H9 (cell line): ENCODE measurements around the gene ISCU. TPM values are rescaled to one million over a fixed set of nuclear protein-coding genes. Genes with fewer than 3 reads are reported as not detected.
A peak's percentile ranks its signal among the peaks of the same experiment; 100 is the strongest.

Experiments
- DNase-seq: peaks from one replicate; pipeline ENCODE4 v3.0.0-alpha.2; 2017
- H2AFZ ChIP-seq: one replicate; pipeline ENCODE4 v1.6.1; 2013; ENCODE audit warnings: mild to moderate bottlenecking, low read length, control low read depth, moderate library complexity
- H2AK5ac ChIP-seq: 2 replicates; pipeline ENCODE4 v1.6.1; 2013; ENCODE audit warnings: low read length, control low read depth, mixed read lengths; ENCODE audit not compliant: insufficient read length
- H2BK120ac ChIP-seq: one replicate; pipeline ENCODE4 v1.6.1; 2013; ENCODE audit warnings: low read depth, mild to moderate bottlenecking, low read length, control low read depth, inconsistent platforms; ENCODE audit not compliant: poor library complexity, severe bottlenecking
- H2BK12ac ChIP-seq: 2 replicates; pipeline ENCODE4 v1.6.1; 2013; ENCODE audit warnings: low read length, control low read depth, mixed read lengths, low read depth; ENCODE audit not compliant: insufficient read length
- H2BK15ac ChIP-seq: 2 replicates; pipeline ENCODE4 v1.6.1; 2013; ENCODE audit warnings: low read depth, low read length, control low read depth
- H2BK20ac ChIP-seq: one replicate; pipeline ENCODE4 v1.6.1; 2013; ENCODE audit warnings: low read depth, mild to moderate bottlenecking, low read length, control low read depth, inconsistent platforms; ENCODE audit not compliant: poor library complexity, severe bottlenecking
- H2BK5ac ChIP-seq: 2 replicates; pipeline ENCODE4 v1.6.1; 2013; ENCODE audit warnings: low read length, control low read depth, mixed read lengths; ENCODE audit not compliant: insufficient read length
- H3K14ac ChIP-seq: 2 replicates; pipeline ENCODE4 v1.6.1; 2013; ENCODE audit warnings: low read length, control low read depth; ENCODE audit not compliant: insufficient read depth
- H3K18ac ChIP-seq: 2 replicates; pipeline ENCODE4 v1.6.1; 2013; ENCODE audit warnings: low read depth, mild to moderate bottlenecking, mixed read lengths, low read length, control low read depth; ENCODE audit not compliant: insufficient read length
- H3K23ac ChIP-seq: 2 replicates; pipeline ENCODE4 v1.6.1; 2013; ENCODE audit warnings: low read length, control low read depth, mixed read lengths, low read depth; ENCODE audit not compliant: insufficient read length
- H3K23me2 ChIP-seq: 2 replicates; pipeline ENCODE4 v1.6.1; 2013; ENCODE audit warnings: low read depth, mild to moderate bottlenecking, mixed read lengths, low read length, control low read depth; ENCODE audit not compliant: insufficient read length, poor library complexity, severe bottlenecking
- H3K27ac ChIP-seq: 2 replicates; pipeline ENCODE4 v1.5.1; 2013; ENCODE audit warnings: low read length, control low read depth, mixed read lengths, low read depth; ENCODE audit not compliant: insufficient read length
- H3K27me3 ChIP-seq: 2 replicates; pipeline ENCODE4 v1.6.1; 2013; ENCODE audit warnings: low read length, control low read depth, inconsistent platforms; ENCODE audit not compliant: insufficient read depth
- H3K4ac ChIP-seq: 2 replicates; pipeline ENCODE4 v1.6.1; 2013; ENCODE audit warnings: low read depth, mild to moderate bottlenecking, control low read depth, inconsistent platforms, low read length, moderate library complexity
- H3K4me1 ChIP-seq: 2 replicates; pipeline ENCODE4 v1.6.1; 2013; ENCODE audit warnings: low read length, control low read depth, inconsistent platforms; ENCODE audit not compliant: insufficient read depth
- H3K4me2 ChIP-seq: 2 replicates; pipeline ENCODE4 v1.6.1; 2013; ENCODE audit warnings: low read length, control low read depth, mixed read lengths; ENCODE audit not compliant: insufficient read length, insufficient read depth
- H3K56ac ChIP-seq: 2 replicates; pipeline ENCODE4 v1.6.1; 2013; ENCODE audit warnings: low read depth, mild to moderate bottlenecking, mixed read lengths, low read length, control low read depth; ENCODE audit not compliant: insufficient read length
- H3K79me1 ChIP-seq: 2 replicates; pipeline ENCODE4 v1.6.1; 2013; ENCODE audit warnings: low read depth, mild to moderate bottlenecking, moderate library complexity, low read length, control low read depth, inconsistent platforms; ENCODE audit not compliant: insufficient read depth, poor library complexity, severe bottlenecking
- H3K79me2 ChIP-seq: 2 replicates; pipeline ENCODE4 v1.6.1; 2013; ENCODE audit warnings: low read length, control low read depth, inconsistent platforms; ENCODE audit not compliant: insufficient read depth
- H3K9ac ChIP-seq: 2 replicates; pipeline ENCODE4 v1.6.1; 2013; ENCODE audit warnings: low read length, control low read depth, mixed read lengths; ENCODE audit not compliant: insufficient read length; ENCODE audit errors: extremely low read depth
- H3K9me3 ChIP-seq: one replicate; pipeline ENCODE4 v1.6.1; 2013; ENCODE audit warnings: low read depth, low read length, inconsistent platforms; ENCODE audit not compliant: control insufficient read depth
- H3T11ph ChIP-seq: one replicate; pipeline ENCODE4 v1.6.1; 2013; ENCODE audit warnings: mild to moderate bottlenecking, low read length, control low read depth, inconsistent platforms
- H4K20me1 ChIP-seq: one replicate; pipeline ENCODE4 v1.6.1; 2013; ENCODE audit not compliant: control insufficient read depth, insufficient read length, insufficient read depth
- H4K5ac ChIP-seq: 2 replicates; pipeline ENCODE4 v1.6.1; 2013; ENCODE audit warnings: low read depth, mild to moderate bottlenecking, mixed read lengths, low read length, control low read depth; ENCODE audit not compliant: insufficient read length
- H4K8ac ChIP-seq: replicated peaks from 2 replicates; pipeline ENCODE4 v1.6.1; 2013; ENCODE audit warnings: low read length, control low read depth, mixed read lengths, low read depth; ENCODE audit not compliant: insufficient read length
- H4K91ac ChIP-seq: 2 replicates; pipeline ENCODE4 v1.6.1; 2013; ENCODE audit warnings: low read depth, mild to moderate bottlenecking, moderate library complexity, mixed read lengths, low read length, control low read depth; ENCODE audit not compliant: insufficient read length
- H3K27ac Mint-ChIP-seq, 3 experiments: 2 replicates in 2 of 3; 3 replicates in 1 of 3; pipeline ENCODE4 v1.8.0; 2020 to 2021; ENCODE audit warnings: mixed read lengths in 3 of 3, mild to moderate bottlenecking in 1 of 3, moderate library complexity in 1 of 3
- H3K27me3 Mint-ChIP-seq: 2 replicates; pipeline ENCODE4 v1.8.0; 2021; ENCODE audit warnings: low read depth, mild to moderate bottlenecking, moderate library complexity, mixed read lengths
- H3K36me3 Mint-ChIP-seq, 3 experiments: 2 replicates in 2 of 3; 3 replicates in 1 of 3; pipeline ENCODE4 v1.8.0; 2020 to 2021; ENCODE audit warnings: low read depth in 3 of 3, mixed read lengths in 3 of 3; ENCODE audit not compliant: insufficient read depth in 1 of 3
- H3K4me1 Mint-ChIP-seq, 2 experiments: 2 replicates each; pipeline ENCODE4 v1.8.0; 2020; ENCODE audit warnings: mixed read lengths in 2 of 2
- H3K4me3 Mint-ChIP-seq, 2 experiments: 2 replicates in 1 of 2; 3 replicates in 1 of 2; pipeline ENCODE4 v1.8.0; 2020 to 2021; ENCODE audit warnings: mild to moderate bottlenecking in 2 of 2, mixed read lengths in 2 of 2, moderate library complexity in 1 of 2
- H3K9me3 Mint-ChIP-seq, 2 experiments: 2 replicates in 1 of 2; 3 replicates in 1 of 2; pipeline ENCODE4 v1.8.0; 2020; ENCODE audit warnings: mild to moderate bottlenecking in 2 of 2, mixed read lengths in 2 of 2, moderate library complexity in 1 of 2
- CTCF ChIP-seq: fragments of 200-600 bp; sonication (generic); conservative IDR thresholded peaks from 3 replicates; pipeline ENCODE4 v1.8.0; 2021; ENCODE audit warnings: antibody characterized with exemption, mild to moderate bottlenecking
- WGBS: extraction: QIAGEN DNeasy Blood & Tissue Kit; methylation state at CpG from one replicate; pipeline ENCODE4 v1.1.7; 2013; ENCODE audit warnings: missing lambda C conversion rate, low lambda C conversion rate, mixed read lengths; ENCODE audit not compliant: insufficient read length; ENCODE audit errors: extremely low coverage; 5-methylcytosine and 5-hydroxymethylcytosine counted together
- total RNA-seq: library from RNA; stranded (reverse); gene quantifications from 2 replicates; pipeline ENCODE4 v1.2.1, GENCODE V29; 2021

The ISCU gene
- total RNA-seq, 1 experiment from 2014 or later: 64.9 TPM

GRCh38 chr12:108514468-108514972 is 47.9 kb upstream of the ISCU start:
- peak overlapping the region; percentile 59 for H2AFZ ChIP-seq

More at GRCh38 chr12:108514468-108514972, 47.9 kb upstream of the ISCU start:
- H3K27ac ChIP-seq: no peak overlapping the region
- H4K5ac ChIP-seq: no peak overlapping the region
- H3K79me1 ChIP-seq: peaks cover 5% of the 10 kb centered on the region
- no peak overlapping the region for H2BK12ac ChIP-seq
- H3K14ac ChIP-seq: 0 out of 2 replicates have a peak overlapping the region, but pooled peaks have one; percentile 80
- H3K23me2 ChIP-seq: peaks cover 6% of the 10 kb centered on the region
- no peak overlapping the region for H2AK5ac ChIP-seq
- no peak overlapping the region for H3K23ac ChIP-seq
- DNase-seq: no peak
- H3K9me3 ChIP-seq: no peaks in the 10 kb centered on the region
- no peaks in the 10 kb centered on the region; the same call in 1 of the 2 replicates for H3K27me3 Mint-ChIP-seq
- no peak overlapping the region for H3T11ph ChIP-seq
- peaks cover 2% of the 10 kb centered on the region for H4K20me1 ChIP-seq
- no peaks in the 10 kb centered on the region for H3K79me2 ChIP-seq
- no peak overlapping the region for H4K8ac ChIP-seq
- H2BK120ac ChIP-seq: no peak overlapping the region
- H3K27me3 ChIP-seq: no peaks in the 10 kb centered on the region; the same call in 1 of the 2 replicates
- no peak overlapping the region for H4K91ac ChIP-seq
- no peak overlapping the region for H2BK15ac ChIP-seq
- peaks cover 10 to 23% (median 15%) of the 10 kb centered on the region in 3 experiments; a peak in 6 of 7 replicates for H3K36me3 Mint-ChIP-seq
- peaks cover 0 to 3% of the 10 kb centered on the region in 2 experiments; a peak in 1 of 5 replicates for H3K9me3 Mint-ChIP-seq
- peak overlapping the region; percentile 74 for H3K18ac ChIP-seq
- H3K56ac ChIP-seq: no peak overlapping the region
- peak overlapping the region in 1 of 3 experiments; percentile 34; a peak in 1 of 7 replicates for H3K27ac Mint-ChIP-seq
- peak overlapping the region; percentile 86 to 91 for H3K4me3 Mint-ChIP-seq
- H3K9ac ChIP-seq: peak overlapping the region; percentile 53
- no peak overlapping the region for H2BK5ac ChIP-seq
- peaks cover 18 to 22% of the 10 kb centered on the region in 2 experiments for H3K4me1 Mint-ChIP-seq
- H3K4me2 ChIP-seq: peak overlapping the region; percentile 70
- no peak for TF ChIP-seq CTCF
- no peak overlapping the region for H3K4ac ChIP-seq
- WGBS: no CpG with 5 or more reads among the region's 19 CpGs
- H3K4me1 ChIP-seq: peaks cover 6% of the 10 kb centered on the region; the same call in 1 of the 2 replicates
- H2BK20ac ChIP-seq: no peak overlapping the region
